GM18517 (cell line): ENCODE results near the gene SLC6A6.

Experiments
- ATAC-seq: cut with Tn5 transposase; IDR thresholded peaks from one replicate; pipeline ENCODE4 v1.9.1; 2021; ENCODE audit warnings: mild to moderate bottlenecking, moderate library complexity; ENCODE audit not compliant: unreplicated experiment

Gene SLC6A6

GRCh38 chr3:14464521-14464920, 62.1 kb downstream of the SLC6A6 start:
- no peak for ATAC-seq

GRCh38 chr3:14465425-14465824, 63.0 kb downstream of the SLC6A6 start:
- no peak for ATAC-seq

GRCh38 chr3:14466179-14466903, 63.9 kb downstream of the SLC6A6 start:
- ATAC-seq: no peak

GRCh38 chr3:14467814-14468620, 65.6 kb downstream of the SLC6A6 start:
- ATAC-seq: no peak

- no peak for ATAC-seq
These were observed 66.2 kb downstream of the SLC6A6 start for GRCh38 chr3:14468621-14468981.

GRCh38 chr3:14470461-14470860, 68.1 kb downstream of the SLC6A6 start:
- no peak for ATAC-seq

- no peak for ATAC-seq
These were observed 68.6 kb downstream of the SLC6A6 start for GRCh38 chr3:14471016-14471415.

- no peak for ATAC-seq
These were observed 69.3 kb downstream of the SLC6A6 start for GRCh38 chr3:14471690-14472089.

- ATAC-seq: no peak
These were observed 70.3 kb downstream of the SLC6A6 start for GRCh38 chr3:14472471-14473351.

- no peak for ATAC-seq
These were observed 71.0 kb downstream of the SLC6A6 start for GRCh38 chr3:14473411-14473891.

- no peak for ATAC-seq
These were observed 72.1 kb downstream of the SLC6A6 start for GRCh38 chr3:14474363-14475081.

- no peak for ATAC-seq
These were observed 73.2 kb downstream of the SLC6A6 start for GRCh38 chr3:14475621-14476020.

- no peak for ATAC-seq
These were observed 74.3 kb downstream of the SLC6A6 start for GRCh38 chr3:14476583-14477265.

GRCh38 chr3:14477311-14477935, 75.0 kb downstream of the SLC6A6 start:
- ATAC-seq: no peak

- no peak for ATAC-seq
These were observed 76.6 kb downstream of the SLC6A6 start for GRCh38 chr3:14478956-14479550.

- ATAC-seq: no peak
These were observed 77.2 kb downstream of the SLC6A6 start for GRCh38 chr3:14479591-14479990.

GRCh38 chr3:14480207-14481017, 78.0 kb downstream of the SLC6A6 start:
- ATAC-seq: no peak

GRCh38 chr3:14481018-14481645, 78.7 kb downstream of the SLC6A6 start:
- no peak for ATAC-seq
